ENCODE results near the gene SMOC1. TPM values are rescaled to one million over a fixed set of nuclear protein-coding genes. Genes with fewer than 3 reads are reported as not detected.

The SMOC1 gene
- total and polyA plus RNA-seq, 7 donors: 3.2 to 10.6 (median 6.2) TPM

GRCh38 chr14:69992564-69992963, 113.3 kb downstream of the SMOC1 start:
- DNase-seq: no peak
- Histone ChIP-seq H3K9me3 (no peaks in the 10 kb centered on the region), H3K4me1 (no peaks in the 10 kb centered on the region), H3K27ac (no peak overlapping the region), H3K27me3 (ENCODE audit: insufficient read depth in 3 of 3, low read length in 2 of 3) (no peaks in the 10 kb centered on the region), H3K4me3 (no peak overlapping the region), H3K36me3 (ENCODE audit: insufficient read depth in 1 of 2, low read depth in 1 of 2) (no peaks in the 10 kb centered on the region)
- WGBS, 3 donors: 44 to 63% (median 52%) methylated on average over 3 of the region's 3 CpGs
- no peak for ATAC-seq
- intact Hi-C loops (cut with DNase I): no loop called here
- no peak for TF ChIP-seq CTCF (IDR thresholded peaks at IDR 0.05)

- no peak for TF ChIP-seq CTCF (IDR thresholded peaks at IDR 0.05)
- WGBS, 3 donors: 60 to 70% (median 62%) methylated on average over 2 of the region's 2 CpGs
- Histone ChIP-seq H3K4me3 (no peak overlapping the region), H3K27ac (no peak overlapping the region), H3K36me3 (ENCODE audit: insufficient read depth in 1 of 2, low read depth in 1 of 2) (no peaks in the 10 kb centered on the region), H3K9me3 (no peaks in the 10 kb centered on the region), H3K27me3 (ENCODE audit: insufficient read depth in 3 of 3, low read length in 2 of 3) (no peaks in the 10 kb centered on the region), H3K4me1 (peaks cover 3% of the 10 kb centered on the region)
- DNase-seq (no peak), ATAC-seq (no peak)
- intact Hi-C loops (cut with DNase I): no loop called here
Measured at GRCh38 chr14:69993326-69993725, 114.1 kb downstream of the SMOC1 start.

- TF ChIP-seq CTCF (IDR thresholded peaks at IDR 0.05): no peak
- Histone ChIP-seq H3K27me3 (ENCODE audit: insufficient read depth in 3 of 3, low read length in 2 of 3) (no peaks in the 10 kb centered on the region), H3K36me3 (ENCODE audit: insufficient read depth in 1 of 2, low read depth in 1 of 2) (no peaks in the 10 kb centered on the region), H3K27ac (no peak overlapping the region), H3K9me3 (no peaks in the 10 kb centered on the region), H3K4me3 (no peak overlapping the region), H3K4me1 (peaks cover 3% of the 10 kb centered on the region)
- intact Hi-C loops (cut with DNase I): no loop called here
- ATAC-seq (no peak), DNase-seq (no peak)
- WGBS, 3 donors: 53 to 70% (median 55%) methylated on average over 4 of the region's 4 CpGs
Measured at GRCh38 chr14:69994002-69994401, 114.8 kb downstream of the SMOC1 start.

GRCh38 chr14:69996216-69996615, 117.0 kb downstream of the SMOC1 start:
- H3K27ac ChIP-seq: no peak overlapping the region
- H3K27me3 ChIP-seq (ENCODE audit: insufficient read depth in 3 of 3, low read length in 2 of 3): no peaks in the 10 kb centered on the region
- ATAC-seq: no peak
- no peak overlapping the region for H3K4me3 ChIP-seq
- TF ChIP-seq CTCF (IDR thresholded peaks at IDR 0.05): no peak
- H3K36me3 ChIP-seq (ENCODE audit: insufficient read depth in 1 of 2, low read depth in 1 of 2): no peaks in the 10 kb centered on the region
- H3K9me3 ChIP-seq: no peaks in the 10 kb centered on the region
- H3K4me1 ChIP-seq: peaks cover 3% of the 10 kb centered on the region
- WGBS, 3 donors: 94 to 100% (median 96%) methylated on average over 1 of the region's 1 CpG
- intact Hi-C loops (cut with DNase I): no loop called here
- no peak for DNase-seq

- no peak overlapping the region for H3K4me3 ChIP-seq
- TF ChIP-seq CTCF (IDR thresholded peaks at IDR 0.05): no peak
- H3K4me1 ChIP-seq: peaks cover 3% of the 10 kb centered on the region
- 60 to 69% (median 60%) methylated on average over 5 of the region's 5 CpGs for WGBS, 3 donors
- no peaks in the 10 kb centered on the region for H3K27me3 ChIP-seq (ENCODE audit: insufficient read depth in 3 of 3, low read length in 2 of 3)
- H3K36me3 ChIP-seq (ENCODE audit: insufficient read depth in 1 of 2, low read depth in 1 of 2): no peaks in the 10 kb centered on the region
- no peak overlapping the region for H3K27ac ChIP-seq
- H3K9me3 ChIP-seq: no peaks in the 10 kb centered on the region
- ATAC-seq: peak; percentile 19 to 62 (median 50)
- DNase-seq: no peak
- intact Hi-C loops (cut with DNase I): no loop called here
Measured at GRCh38 chr14:69997849-69998248, 118.6 kb downstream of the SMOC1 start.

Measured in psoas muscle (tissue), 8 donors.